Neural cell (in vitro differentiated cells): ENCODE results near the gene RASD2.

ENCODE experiments used
- TAF1 ChIP-seq: IDR thresholded peaks from 2 replicates; pipeline ENCODE4 v1.6.1; 2012; ENCODE audit warnings: low read depth
- TF ChIP-seq, protein P1 (sequence below): fragments of 450-650 bp; IDR thresholded peaks from 2 replicates; pipeline ENCODE4 v1.5.1; 2014; ENCODE audit warnings: antibody characterized with exemption, mild to moderate bottlenecking, moderate library complexity; ENCODE audit not compliant: poor library complexity, severe bottlenecking

DNA sequence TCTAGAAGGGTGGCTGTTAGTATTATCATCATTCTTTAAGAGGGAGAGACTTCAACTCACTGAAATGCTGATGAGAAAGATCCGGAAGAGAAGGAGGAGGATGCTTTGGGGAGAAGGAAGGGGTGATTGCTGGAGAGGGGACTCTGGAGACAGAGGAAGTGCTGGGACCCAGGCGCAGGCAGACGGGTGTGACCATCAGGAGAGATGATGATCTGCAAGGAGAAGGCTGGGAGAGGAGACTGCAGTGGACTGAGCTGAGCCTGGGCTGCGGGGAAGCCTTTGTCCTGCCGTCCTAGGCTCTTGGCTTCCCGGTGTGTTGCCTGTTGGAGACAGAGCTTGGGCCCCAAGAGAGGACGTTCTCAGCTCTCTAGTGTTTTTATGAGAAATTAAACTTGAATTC is 22.6 kb downstream of the RASD2 start:
- TF ChIP-seq, protein P1, sequence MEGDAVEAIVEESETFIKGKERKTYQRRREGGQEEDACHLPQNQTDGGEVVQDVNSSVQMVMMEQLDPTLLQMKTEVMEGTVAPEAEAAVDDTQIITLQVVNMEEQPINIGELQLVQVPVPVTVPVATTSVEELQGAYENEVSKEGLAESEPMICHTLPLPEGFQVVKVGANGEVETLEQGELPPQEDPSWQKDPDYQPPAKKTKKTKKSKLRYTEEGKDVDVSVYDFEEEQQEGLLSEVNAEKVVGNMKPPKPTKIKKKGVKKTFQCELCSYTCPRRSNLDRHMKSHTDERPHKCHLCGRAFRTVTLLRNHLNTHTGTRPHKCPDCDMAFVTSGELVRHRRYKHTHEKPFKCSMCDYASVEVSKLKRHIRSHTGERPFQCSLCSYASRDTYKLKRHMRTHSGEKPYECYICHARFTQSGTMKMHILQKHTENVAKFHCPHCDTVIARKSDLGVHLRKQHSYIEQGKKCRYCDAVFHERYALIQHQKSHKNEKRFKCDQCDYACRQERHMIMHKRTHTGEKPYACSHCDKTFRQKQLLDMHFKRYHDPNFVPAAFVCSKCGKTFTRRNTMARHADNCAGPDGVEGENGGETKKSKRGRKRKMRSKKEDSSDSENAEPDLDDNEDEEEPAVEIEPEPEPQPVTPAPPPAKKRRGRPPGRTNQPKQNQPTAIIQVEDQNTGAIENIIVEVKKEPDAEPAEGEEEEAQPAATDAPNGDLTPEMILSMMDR = no peak
- no peak for TF ChIP-seq TAF1
